ENCODE measurements around the gene KCNQ1.

Gene KCNQ1

GRCh38 chr11:2575591-2576051 lies 130.8 kb downstream of the KCNQ1 start:
- Mint-ChIP-seq H3K27ac (no peak overlapping the region), H3K4me1 (no peaks in the 10 kb centered on the region), H3K27me3 (no peaks in the 10 kb centered on the region), H3K9me3 (no peaks in the 10 kb centered on the region), H3K36me3 (no peaks in the 10 kb centered on the region), H3K4me3 (no peak overlapping the region)

- Mint-ChIP-seq H3K9me3 (no peaks in the 10 kb centered on the region), H3K4me1 (no peaks in the 10 kb centered on the region), H3K36me3 (no peaks in the 10 kb centered on the region), H3K27me3 (no peaks in the 10 kb centered on the region), H3K4me3 (no peak overlapping the region), H3K27ac (no peak overlapping the region)
These were observed 131.3 kb downstream of the KCNQ1 start for GRCh38 chr11:2576111-2576510.

GRCh38 chr11:2576549-2576948 lies 131.7 kb downstream of the KCNQ1 start:
- Mint-ChIP-seq H3K36me3 (no peaks in the 10 kb centered on the region), H3K27me3 (no peaks in the 10 kb centered on the region), H3K27ac (no peak overlapping the region), H3K4me1 (no peaks in the 10 kb centered on the region), H3K9me3 (no peaks in the 10 kb centered on the region), H3K4me3 (no peak overlapping the region)

- no peaks in the 10 kb centered on the region for H3K36me3 Mint-ChIP-seq
- H3K9me3 Mint-ChIP-seq, result no peaks in the 10 kb centered on the region
- H3K27ac Mint-ChIP-seq, result no peak overlapping the region
- H3K4me3 Mint-ChIP-seq, result no peak overlapping the region
- H3K27me3 Mint-ChIP-seq, result no peaks in the 10 kb centered on the region
- no peaks in the 10 kb centered on the region for H3K4me1 Mint-ChIP-seq
These were observed 132.5 kb downstream of the KCNQ1 start for GRCh38 chr11:2577031-2577990.

DNA sequence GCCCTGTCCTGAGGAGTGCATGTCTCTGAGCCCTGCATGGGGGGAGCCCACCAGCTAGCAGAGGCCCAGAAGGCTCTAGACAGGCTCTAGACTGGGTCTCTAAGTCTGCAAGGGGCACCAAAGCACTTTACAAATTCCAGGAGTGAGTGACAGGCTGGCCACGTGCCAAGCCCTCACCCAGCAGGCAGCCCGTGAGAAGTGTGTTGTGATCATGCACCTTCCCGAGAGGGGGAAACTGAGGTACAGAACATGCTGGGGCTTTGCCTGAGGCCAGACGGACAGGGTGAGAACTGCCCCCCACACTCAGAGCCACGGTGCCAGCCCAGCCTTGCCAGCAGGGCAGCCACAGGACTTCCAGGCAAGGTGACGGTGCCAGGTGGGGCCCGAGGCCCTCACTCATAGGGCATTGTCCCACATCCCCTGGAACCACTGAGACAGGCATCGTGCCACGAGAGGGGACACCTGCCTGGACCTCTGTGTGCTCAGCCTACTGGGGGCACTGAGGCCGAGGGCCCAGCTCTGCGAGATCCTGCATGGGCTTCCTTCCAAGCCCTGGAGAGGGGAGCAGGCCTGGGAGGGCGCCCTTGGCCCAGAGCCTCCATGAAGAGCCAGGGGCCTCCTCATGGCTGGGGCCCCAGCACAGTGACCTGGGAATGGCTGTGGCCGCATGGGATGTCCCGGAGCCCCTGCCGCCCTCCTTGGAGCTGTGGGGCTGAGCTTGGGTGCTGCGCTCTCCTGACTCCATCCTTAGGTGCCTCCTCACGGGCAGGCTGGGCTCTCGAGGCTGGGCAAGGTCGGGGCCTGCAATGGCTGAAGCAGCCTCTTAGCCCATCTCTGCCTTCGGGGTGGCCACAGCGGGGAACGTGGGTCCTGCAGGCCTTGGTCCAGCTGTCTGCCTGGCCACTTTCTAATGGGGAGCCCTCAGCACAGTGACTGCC lies 133.5 kb downstream of the KCNQ1 start:
- no peaks in the 10 kb centered on the region for H3K36me3 Mint-ChIP-seq
- H3K4me1 Mint-ChIP-seq, result no peaks in the 10 kb centered on the region
- H3K9me3 Mint-ChIP-seq, result no peaks in the 10 kb centered on the region
- no peak overlapping the region for H3K27ac Mint-ChIP-seq
- no peaks in the 10 kb centered on the region for H3K27me3 Mint-ChIP-seq
- H3K4me3 Mint-ChIP-seq, result no peak overlapping the region

DNA sequence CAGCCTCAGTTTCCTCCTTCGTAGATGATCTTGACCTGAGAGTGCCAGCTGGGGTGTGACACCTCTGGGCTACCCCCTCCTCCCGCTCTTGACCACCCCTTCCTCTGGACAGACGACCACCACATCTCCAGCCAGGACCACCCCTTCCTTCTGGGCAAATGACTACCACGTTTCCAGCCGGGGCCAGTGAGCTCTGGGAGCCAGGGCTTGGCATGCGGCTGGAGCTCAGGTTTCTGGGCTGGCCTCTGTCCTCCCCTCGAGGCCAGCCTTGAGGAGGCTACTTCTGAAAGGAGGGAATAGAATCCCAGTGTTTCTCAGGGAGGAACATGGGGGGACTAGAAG lies 134.1 kb downstream of the KCNQ1 start:
- H3K4me1 Mint-ChIP-seq, result no peaks in the 10 kb centered on the region
- no peak overlapping the region for H3K4me3 Mint-ChIP-seq
- H3K27ac Mint-ChIP-seq, result no peak overlapping the region
- H3K27me3 Mint-ChIP-seq, result no peaks in the 10 kb centered on the region
- no peaks in the 10 kb centered on the region for H3K9me3 Mint-ChIP-seq
- H3K36me3 Mint-ChIP-seq, result no peaks in the 10 kb centered on the region

DNA sequence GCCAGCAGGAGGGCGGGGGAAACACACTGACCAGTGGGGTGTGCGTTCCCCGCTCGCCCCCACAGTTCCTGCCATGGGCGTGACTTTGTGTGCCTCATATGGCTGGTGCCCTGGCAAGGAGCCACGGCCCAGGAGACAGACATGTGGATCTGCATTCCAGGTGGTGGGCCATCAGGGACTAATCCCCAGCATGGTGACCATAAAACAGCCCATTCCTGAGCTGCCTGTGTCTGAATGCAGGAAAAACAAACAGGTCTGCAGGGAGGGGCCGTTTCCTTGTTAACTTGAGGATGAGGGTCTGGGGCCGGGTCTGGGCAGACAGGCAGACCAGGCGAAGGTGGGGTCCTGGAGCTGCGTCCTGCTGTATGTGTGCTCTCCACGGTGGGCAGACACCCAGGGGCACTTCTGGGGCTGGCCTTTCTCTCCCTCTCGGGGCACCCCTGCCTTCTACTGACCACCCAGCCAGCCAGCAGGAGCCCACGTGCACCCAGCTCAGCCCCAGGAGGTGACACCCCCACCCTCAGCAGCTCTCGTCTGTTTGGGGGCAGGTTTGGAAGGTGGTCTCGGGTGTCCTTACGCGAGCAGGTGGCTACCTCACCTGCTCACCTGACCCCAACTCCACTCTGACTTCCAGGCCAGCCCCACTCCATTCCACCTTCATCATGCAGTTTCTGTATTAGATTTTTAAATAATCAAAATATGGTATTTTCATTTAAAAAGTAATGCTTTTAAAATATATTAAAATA lies 134.7 kb downstream of the KCNQ1 start:
- H3K4me3 Mint-ChIP-seq, result no peak overlapping the region
- no peaks in the 10 kb centered on the region for H3K36me3 Mint-ChIP-seq
- no peaks in the 10 kb centered on the region for H3K27me3 Mint-ChIP-seq
- H3K27ac Mint-ChIP-seq, result no peak overlapping the region
- H3K4me1 Mint-ChIP-seq, result no peaks in the 10 kb centered on the region
- no peaks in the 10 kb centered on the region for H3K9me3 Mint-ChIP-seq

DNA sequence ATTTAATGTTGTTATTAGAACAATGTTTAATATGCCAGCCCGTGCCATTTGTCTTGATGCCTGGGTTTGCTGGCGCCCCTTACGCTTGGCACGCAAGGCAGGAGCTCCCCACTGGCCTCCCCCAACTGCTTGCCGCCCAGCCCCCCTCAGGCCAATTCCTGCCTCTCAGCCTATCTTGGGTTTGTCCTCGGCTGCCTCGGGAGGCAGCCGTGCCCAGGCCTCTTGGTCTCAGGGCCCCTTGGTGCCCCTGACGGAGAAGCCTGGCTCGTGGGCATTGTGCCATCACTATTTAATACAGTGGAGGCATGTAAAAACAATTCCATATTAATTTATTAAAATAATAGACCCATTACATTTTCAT lies 135.2 kb downstream of the KCNQ1 start:
- no peaks in the 10 kb centered on the region for H3K36me3 Mint-ChIP-seq
- H3K27ac Mint-ChIP-seq, result no peak overlapping the region
- H3K4me3 Mint-ChIP-seq, result no peak overlapping the region
- H3K9me3 Mint-ChIP-seq, result no peaks in the 10 kb centered on the region
- H3K4me1 Mint-ChIP-seq, result no peaks in the 10 kb centered on the region
- H3K27me3 Mint-ChIP-seq, result no peaks in the 10 kb centered on the region

DNA sequence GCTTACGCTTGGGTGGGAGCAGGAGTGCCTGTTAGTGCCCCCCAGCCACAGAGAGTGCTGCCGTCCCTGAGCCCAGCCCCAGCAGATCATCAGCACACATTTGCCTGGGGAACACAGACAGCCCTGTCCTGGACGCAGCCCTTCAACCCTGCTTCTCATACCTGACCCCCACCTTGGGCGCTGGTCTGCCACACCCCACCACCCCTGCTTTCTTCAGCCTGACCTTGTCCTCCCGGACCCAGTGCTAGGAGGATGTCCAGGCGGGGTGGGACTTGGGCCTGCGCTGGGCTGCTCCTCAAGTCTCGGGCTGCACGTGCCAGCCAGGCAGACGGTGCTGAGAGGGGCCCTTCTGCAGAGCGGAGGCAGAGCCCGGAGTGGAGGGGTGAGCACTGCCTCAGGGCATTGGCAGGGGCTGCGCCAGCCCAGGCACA lies 135.8 kb downstream of the KCNQ1 start:
- no peaks in the 10 kb centered on the region for H3K27me3 Mint-ChIP-seq
- H3K36me3 Mint-ChIP-seq, result no peaks in the 10 kb centered on the region
- no peak overlapping the region for H3K27ac Mint-ChIP-seq
- no peaks in the 10 kb centered on the region for H3K4me1 Mint-ChIP-seq
- no peaks in the 10 kb centered on the region for H3K9me3 Mint-ChIP-seq
- H3K4me3 Mint-ChIP-seq, result no peak overlapping the region

GRCh38 chr11:2581151-2581930 lies 136.5 kb downstream of the KCNQ1 start:
- Mint-ChIP-seq H3K36me3 (no peaks in the 10 kb centered on the region), H3K27me3 (no peaks in the 10 kb centered on the region), H3K4me1 (no peaks in the 10 kb centered on the region), H3K9me3 (no peaks in the 10 kb centered on the region), H3K27ac (no peak overlapping the region), H3K4me3 (no peak overlapping the region)

DNA sequence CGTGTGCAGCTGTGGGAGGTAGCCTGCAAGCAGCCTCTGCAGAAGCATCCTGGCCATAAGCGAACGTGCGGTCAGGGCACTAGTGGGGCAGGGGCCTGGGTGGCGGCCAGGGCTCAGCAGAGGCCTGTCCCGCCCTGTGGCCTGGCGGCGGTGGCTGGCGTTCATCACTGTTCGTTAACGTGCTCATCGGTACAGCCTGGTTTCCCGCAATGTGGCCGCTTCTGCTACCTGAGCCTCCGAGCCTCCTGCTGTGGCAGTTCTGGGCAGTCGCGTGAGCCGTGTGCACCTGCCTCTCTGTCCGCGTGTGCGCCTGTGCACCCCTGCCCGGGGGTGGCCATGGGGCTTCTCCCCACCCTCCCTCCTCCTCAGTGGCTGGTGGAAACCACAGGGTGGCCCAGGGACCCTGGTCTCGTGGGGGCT lies 137.1 kb downstream of the KCNQ1 start:
- H3K36me3 Mint-ChIP-seq, result no peaks in the 10 kb centered on the region
- H3K4me3 Mint-ChIP-seq, result no peak overlapping the region
- no peaks in the 10 kb centered on the region for H3K27me3 Mint-ChIP-seq
- H3K27ac Mint-ChIP-seq, result no peak overlapping the region
- no peaks in the 10 kb centered on the region for H3K4me1 Mint-ChIP-seq
- H3K9me3 Mint-ChIP-seq, result no peaks in the 10 kb centered on the region

GRCh38 chr11:2582351-2582945 lies 137.6 kb downstream of the KCNQ1 start:
- Mint-ChIP-seq H3K9me3 (no peaks in the 10 kb centered on the region), H3K4me1 (no peaks in the 10 kb centered on the region), H3K27ac (no peak overlapping the region), H3K36me3 (no peaks in the 10 kb centered on the region), H3K27me3 (no peaks in the 10 kb centered on the region), H3K4me3 (no peak overlapping the region)

- Mint-ChIP-seq H3K27ac (no peak overlapping the region), H3K27me3 (no peaks in the 10 kb centered on the region), H3K4me1 (no peaks in the 10 kb centered on the region), H3K9me3 (no peaks in the 10 kb centered on the region), H3K36me3 (no peaks in the 10 kb centered on the region), H3K4me3 (no peak overlapping the region)
These were observed 138.3 kb downstream of the KCNQ1 start for GRCh38 chr11:2582946-2583604.

DNA sequence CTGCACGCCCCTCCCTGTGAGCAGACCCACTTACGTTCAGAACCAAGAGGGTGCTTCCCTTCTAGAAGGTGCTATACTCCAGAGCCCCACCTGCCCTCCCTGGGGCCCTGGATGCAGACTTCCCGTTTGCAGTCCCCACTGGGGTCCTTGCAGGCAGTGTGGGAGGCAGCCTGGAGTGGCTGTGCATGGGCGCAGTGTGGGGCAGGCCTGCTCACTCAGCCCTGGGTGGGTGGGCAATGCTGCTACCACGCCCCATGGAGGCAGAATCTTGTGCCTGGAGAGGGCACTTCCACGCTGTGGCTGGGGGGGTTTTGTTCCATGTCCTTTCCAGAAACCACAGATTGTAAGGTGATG lies 138.8 kb downstream of the KCNQ1 start:
- no peaks in the 10 kb centered on the region for H3K4me1 Mint-ChIP-seq
- no peak overlapping the region for H3K27ac Mint-ChIP-seq
- no peaks in the 10 kb centered on the region for H3K36me3 Mint-ChIP-seq
- H3K4me3 Mint-ChIP-seq, result no peak overlapping the region
- H3K9me3 Mint-ChIP-seq, result no peaks in the 10 kb centered on the region
- no peaks in the 10 kb centered on the region for H3K27me3 Mint-ChIP-seq

Data from activated naive CD4-positive, alpha-beta T cell treated with anti-CD3 and anti-CD28 coated beads, Interleukin-2, amount 50 U/mL, for 24 hours (primary cell).